OCI-M2 (cell line): ENCODE results near the gene LRRC27.

Source experiments
- DNase-seq: peaks from one replicate; lab custom pipeline; 2025; ENCODE audit not compliant: unreplicated experiment; lab: John Stamatoyannopoulos, UW

The LRRC27 gene

GRCh38 chr10:132355297-132355696 is 23.3 kb downstream of the LRRC27 start:
- no peak for DNase-seq

DNA sequence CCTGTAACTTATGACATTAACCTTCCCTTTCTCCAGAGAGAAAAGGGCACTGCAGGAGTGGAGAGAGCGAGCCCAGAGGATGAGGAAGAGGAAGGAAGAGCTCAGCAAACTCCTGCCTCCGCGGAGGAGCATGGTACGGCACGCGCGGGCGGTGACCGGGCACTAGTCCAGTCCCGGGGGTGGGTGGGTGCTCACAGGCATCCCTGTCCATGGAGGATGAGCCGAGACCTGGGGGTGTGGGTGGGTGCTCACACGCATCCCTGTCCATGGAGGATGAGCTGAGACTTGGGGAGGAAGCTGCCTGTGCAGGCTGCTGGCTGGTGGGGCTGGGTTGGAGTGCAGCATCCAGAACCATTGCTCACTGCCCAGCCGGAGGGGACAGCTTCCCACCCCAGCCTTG is 23.8 kb downstream of the LRRC27 start:
- no peak for DNase-seq

GRCh38 chr10:132356621-132357195 is 24.7 kb downstream of the LRRC27 start:
- no peak for DNase-seq

DNA sequence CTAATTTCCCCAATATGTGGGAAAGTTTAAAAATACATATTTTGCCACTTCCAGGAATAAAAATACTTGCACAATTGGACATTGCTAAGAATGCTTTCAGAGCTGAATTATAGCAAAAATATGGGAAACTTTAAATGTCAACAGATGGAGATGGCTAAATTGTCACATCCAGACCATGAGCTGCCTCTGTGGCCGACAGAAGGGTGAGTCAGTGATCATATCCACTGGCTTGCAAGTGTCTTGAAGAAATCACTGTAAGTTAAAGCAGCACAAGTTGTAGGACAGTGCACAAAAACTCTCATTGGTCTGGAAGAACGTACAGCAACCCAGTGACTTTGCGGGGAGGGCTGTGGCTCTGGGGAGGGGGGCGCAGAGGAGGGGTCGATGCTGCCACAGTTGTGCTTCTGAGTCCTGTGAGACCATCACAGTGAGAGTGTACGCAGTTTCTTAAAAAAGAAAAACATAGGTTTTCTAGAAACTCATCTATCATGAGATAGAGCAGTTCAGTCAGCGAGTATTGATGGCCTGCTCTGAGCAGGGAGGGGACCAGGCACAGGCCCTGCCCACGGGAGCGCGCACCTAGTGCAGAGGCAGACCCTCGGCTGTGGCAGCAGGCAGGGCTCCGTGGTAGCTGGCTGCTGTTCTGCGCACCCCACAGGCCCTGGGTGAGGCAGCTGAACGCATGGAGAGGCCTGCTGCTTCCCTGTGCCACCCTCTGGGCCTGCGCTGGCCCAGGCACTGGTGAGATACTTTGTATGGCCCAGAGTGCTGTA is 25.5 kb downstream of the LRRC27 start:
- DNase-seq = no peak

- no peak for DNase-seq
These were observed 27.5 kb downstream of the LRRC27 start for GRCh38 chr10:132359305-132360040.

DNA sequence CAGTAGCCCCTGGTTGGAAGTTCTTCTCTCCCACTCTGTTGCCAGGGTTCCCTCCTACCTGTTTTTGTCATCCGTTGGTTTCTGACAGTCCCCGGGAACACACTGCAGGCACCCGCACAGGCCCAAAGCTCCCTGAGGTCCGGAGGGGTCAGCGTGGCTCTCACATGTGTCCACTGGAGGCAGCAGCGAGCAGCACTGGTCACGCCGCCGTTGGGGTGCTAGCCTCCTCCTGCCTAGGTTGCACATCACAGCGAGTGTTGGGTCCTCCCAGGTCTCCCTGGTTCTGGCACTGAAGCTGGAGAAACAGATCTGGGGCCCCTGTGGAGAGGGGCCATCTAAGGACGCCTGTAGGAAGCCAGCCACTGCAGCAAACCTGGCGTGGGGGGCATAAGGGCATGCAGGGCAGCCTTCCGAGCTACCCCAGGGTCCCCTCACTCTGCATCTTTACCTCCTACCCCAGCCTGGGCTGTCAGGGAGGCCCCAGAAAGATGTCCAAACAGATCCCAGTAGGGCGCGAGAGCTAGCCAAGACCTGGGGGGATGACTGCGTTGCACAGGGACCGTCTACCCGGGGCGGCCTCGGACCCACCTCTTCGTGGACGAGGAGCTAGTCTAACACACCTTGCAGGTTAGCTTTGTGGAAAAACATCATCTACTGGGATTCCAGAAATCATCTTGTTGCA is 28.9 kb downstream of the LRRC27 start:
- no peak for DNase-seq

DNA sequence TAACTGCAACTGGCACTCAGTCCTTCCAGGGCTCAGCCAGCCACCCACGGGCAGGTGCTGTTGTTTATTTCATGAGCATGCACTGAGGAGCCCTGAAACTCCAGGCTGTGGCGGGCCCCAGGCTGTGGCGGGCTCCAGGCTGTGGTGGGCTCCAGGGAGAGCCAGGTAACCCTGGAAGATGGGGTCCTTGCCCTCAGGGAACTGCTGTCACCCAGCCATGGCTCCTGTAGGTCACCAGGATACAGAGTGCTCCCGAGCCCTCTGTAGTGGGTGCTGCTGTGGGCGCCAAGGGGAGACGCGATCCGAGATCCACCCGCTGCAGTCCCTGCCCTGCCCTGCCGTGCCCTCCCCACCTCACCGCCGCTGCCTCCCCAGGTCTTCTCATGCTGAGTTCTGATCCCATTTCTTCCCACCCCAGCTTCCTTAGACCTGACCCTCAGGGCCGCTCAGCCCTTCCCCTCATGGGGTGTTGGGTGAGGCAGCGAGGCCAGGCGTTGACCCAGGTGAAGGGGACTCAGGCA is 29.6 kb downstream of the LRRC27 start:
- DNase-seq = no peak

DNA sequence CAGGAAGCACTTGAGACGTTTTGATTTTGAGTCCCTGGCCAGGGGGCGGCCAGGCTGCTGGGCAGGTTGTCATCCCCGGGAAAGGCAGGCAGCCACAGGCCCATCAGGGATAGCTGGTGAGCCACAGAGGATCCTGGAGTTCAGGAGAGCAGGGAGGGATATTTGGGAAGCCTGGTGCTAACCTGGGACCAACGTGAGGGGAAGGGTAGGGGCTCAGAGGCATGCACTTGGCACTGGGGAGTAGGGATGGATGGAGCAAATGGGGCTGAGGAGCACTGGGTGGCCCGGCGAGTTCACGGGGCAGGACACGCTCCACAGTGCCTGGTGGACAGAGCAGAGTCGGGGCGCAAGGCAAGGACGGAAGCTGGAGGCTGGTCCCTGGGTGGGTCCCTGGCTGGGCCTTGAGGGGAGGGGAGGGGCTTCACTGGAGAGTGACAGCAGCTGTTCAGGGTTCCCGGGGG is 30.2 kb downstream of the LRRC27 start:
- no peak for DNase-seq

GRCh38 chr10:132363376-132363775 is 31.4 kb downstream of the LRRC27 start:
- DNase-seq = no peak

- no peak for DNase-seq
These were observed 32.1 kb downstream of the LRRC27 start for GRCh38 chr10:132363921-132364593.

GRCh38 chr10:132364594-132364970 is 32.6 kb downstream of the LRRC27 start:
- DNase-seq = no peak

DNA sequence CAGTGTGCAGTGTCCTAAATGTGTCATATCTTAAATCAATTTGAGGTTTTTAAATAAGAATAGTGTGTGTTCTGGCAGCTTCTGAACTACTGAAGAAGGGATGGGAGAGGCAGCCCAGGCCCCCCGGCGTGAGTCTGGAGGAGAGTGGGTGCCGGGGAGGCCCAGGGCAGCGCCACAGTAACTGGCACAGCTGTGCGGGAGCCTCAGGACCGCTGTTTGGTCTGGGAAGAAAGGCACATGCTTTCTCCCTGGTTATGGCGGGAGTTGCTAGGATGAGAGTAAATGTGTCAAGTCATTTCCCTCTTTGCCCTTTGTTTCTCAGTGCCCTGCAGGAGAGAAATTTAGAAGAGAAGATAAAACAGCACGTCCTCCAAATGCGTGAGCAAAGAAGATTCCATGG is 33.1 kb downstream of the LRRC27 start:
- no peak for DNase-seq

- DNase-seq = no peak
These were observed 34.0 kb downstream of the LRRC27 start for GRCh38 chr10:132366006-132366405.

DNA sequence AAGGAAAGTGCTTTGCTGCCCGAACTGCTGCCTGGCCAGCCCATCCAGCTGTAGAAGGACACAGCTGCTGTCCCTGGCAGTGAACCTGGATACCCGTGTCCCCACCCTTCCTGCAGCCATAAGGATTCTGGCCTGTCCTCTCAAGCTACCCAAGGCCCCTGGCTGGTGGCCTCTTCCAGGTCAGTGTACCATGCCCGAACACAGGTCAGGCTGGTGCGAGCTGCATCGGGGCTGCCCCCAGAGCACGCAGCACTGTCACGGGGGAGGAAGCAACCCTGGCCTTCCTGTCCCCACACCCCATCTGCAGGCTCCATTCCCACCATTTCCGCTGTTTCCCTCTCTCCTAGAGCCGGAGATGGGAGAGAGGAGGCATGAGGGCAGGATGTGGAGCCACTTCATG is 34.5 kb downstream of the LRRC27 start:
- DNase-seq = no peak

- DNase-seq = no peak
These were observed 36.4 kb downstream of the LRRC27 start for GRCh38 chr10:132368391-132368790.

DNA sequence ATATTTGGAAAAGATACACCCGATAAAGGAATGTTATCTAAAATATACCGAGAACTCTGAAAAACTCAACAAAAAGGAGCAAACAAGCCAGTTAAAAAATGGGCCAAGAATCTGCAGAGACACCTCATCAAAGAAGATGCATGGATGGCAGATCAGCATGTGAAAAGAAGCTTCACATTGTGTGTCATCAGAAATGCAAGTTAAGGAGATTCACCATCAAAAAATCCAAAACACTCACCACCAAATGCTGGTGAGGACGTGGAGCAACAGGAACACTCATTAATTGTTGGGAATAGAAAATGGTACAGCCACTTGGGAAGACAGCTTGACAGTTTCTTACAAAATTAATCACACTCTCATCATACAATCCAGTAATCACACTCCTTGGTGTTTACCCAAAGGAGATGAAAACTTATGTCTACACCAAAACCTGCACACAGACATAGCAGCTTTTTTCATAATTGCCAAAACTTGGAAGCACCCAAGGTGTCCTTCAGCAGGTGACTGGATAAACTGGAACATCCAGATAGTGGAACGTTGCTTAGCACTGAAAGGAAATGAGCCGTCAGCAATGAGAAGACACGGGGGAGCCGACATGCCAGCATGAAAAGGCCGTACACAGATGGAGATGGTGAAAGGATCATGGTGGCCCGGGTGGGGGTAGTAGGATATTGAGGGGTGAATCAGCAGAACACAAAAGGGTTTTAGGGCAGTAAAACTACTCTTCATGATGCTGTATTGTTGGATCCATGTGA is 37.1 kb downstream of the LRRC27 start:
- no peak for DNase-seq

DNA sequence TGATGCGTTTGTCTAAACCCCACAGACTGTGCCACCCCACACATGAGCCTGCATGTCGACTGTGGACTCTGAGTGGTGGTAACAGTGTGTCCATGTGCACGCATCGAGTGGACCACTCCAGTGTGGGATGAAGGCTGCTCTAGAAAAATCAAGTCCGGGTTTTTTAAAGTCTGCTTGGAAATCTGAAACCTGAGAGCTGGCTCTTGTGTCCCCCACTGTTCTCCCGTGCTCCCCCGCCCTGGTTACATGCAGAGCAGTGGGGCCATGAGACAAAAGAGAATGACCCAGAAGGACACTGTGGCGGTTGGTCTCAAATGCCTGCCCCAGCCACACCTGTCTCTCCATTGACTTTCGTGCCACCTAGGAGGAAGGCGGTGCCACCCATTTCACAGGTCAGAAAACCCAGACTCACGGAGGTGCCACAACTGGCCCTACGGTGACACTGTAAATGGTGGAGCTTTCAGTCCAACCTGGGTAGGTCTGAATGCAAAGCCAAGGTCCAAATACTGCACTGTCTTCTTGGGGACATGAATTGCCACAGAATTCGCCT is 37.7 kb downstream of the LRRC27 start:
- no peak for DNase-seq

DNA sequence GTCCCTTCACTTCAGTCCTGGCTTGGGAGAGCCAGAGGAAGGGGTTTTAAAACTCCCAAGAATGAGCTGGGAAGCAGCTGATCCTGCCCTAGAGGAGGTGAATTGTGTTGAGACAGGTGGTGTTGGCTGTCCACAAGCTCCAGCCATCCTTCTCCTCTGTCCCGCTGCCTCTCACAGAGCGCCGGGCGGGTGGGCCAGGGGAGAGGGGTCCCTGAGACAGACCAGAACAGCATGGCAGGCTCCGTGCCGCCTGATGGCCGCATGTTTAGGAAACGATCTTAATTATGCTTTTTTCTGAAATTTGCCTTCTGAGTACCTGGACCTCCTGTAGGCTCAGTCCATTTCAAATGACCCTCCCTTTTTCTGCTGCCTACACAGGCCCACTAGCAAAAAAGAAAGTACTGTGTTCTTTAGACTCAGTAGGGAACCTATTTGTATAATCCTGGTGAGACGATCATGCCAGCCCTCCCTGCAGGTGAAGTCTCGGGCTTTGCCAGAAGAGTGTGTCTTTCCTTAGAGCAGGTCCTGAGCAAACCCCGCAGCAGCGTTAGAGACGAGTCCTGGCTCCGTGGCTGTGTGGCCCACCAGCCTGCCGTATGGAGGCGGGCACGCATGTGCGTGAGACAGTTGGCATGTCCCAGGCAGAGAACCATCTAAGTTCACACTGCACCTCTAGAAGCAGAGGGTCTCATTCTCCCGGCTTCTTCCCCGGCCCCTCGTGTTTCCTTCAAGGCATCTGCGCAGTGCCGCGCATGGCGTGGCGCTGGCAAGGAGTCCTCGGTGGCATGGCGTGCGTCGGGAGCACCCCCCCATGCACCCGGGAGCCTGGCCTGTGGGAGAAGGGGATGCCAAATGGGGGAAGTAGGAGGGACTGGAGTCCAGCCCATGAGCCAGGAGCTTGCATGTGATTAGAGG is 38.7 kb downstream of the LRRC27 start:
- DNase-seq = no peak

GRCh38 chr10:132371641-132372081 is 39.7 kb downstream of the LRRC27 start:
- no peak for DNase-seq
